Activated naive CD8-positive, alpha-beta T cell (primary cell): ENCODE data around the gene CCDC141.
A peak's percentile ranks its signal among the peaks of the same experiment; 100 is the strongest.
"Not testable (repeated sequence)": the region's sequence is repeated elsewhere in the genome, so short reads cannot be mapped to it uniquely, and the experiment has no call there.

Experiments
- H3K27ac Mint-ChIP-seq: one replicate; pipeline ENCODE4 v1.8.0; 2021; ENCODE audit warnings: mixed read lengths
- H3K27me3 Mint-ChIP-seq: one replicate; pipeline ENCODE4 v1.8.0; 2021; ENCODE audit warnings: mixed read lengths
- H3K36me3 Mint-ChIP-seq: one replicate; pipeline ENCODE4 v1.8.0; 2021; ENCODE audit warnings: mixed read lengths
- H3K4me1 Mint-ChIP-seq: one replicate; pipeline ENCODE4 v1.8.0; 2021; ENCODE audit warnings: low read depth, mixed read lengths
- H3K4me3 Mint-ChIP-seq: one replicate; pipeline ENCODE4 v1.8.0; 2021; ENCODE audit warnings: mild to moderate bottlenecking, mixed read lengths
- H3K9me3 Mint-ChIP-seq: one replicate; pipeline ENCODE4 v1.8.0; 2021; ENCODE audit warnings: low read depth, mixed read lengths

CCDC141 gene

DNA sequence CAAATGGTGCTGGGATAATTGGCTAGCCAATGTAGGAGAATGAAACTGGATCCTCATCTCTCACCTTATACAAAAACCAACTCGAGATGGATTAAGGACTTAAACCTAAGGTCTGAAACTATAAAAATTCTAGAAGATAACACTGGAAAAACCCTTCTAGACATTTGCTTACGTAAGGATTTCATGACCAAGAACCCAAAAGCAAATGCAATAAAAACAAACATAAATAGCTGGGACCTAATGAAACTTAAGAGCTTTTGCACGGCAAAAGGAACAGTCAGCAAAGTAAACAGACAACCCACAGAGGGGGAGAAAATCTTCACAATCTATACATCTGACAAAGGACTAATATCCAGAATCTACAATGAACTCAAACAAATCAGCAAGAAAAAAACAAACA, 35.7 kb downstream of the CCDC141 start:
- Mint-ChIP-seq H3K9me3 (peaks cover 13% of the 10 kb centered on the region), H3K4me1 (peaks cover 14% of the 10 kb centered on the region), H3K36me3 (peaks cover 27% of the 10 kb centered on the region)
- H3K27ac Mint-ChIP-seq, H3K27me3 Mint-ChIP-seq, H3K4me3 Mint-ChIP-seq: not testable (repeated sequence)

GRCh38 chr2:179005976-179006375, 44.0 kb downstream of the CCDC141 start:
- Mint-ChIP-seq H3K9me3 (peaks cover 4% of the 10 kb centered on the region), H3K4me1 (no peaks in the 10 kb centered on the region), H3K4me3 (no peak overlapping the region), H3K27ac (no peak overlapping the region), H3K27me3 (no peaks in the 10 kb centered on the region), H3K36me3 (peaks cover 24% of the 10 kb centered on the region)

DNA sequence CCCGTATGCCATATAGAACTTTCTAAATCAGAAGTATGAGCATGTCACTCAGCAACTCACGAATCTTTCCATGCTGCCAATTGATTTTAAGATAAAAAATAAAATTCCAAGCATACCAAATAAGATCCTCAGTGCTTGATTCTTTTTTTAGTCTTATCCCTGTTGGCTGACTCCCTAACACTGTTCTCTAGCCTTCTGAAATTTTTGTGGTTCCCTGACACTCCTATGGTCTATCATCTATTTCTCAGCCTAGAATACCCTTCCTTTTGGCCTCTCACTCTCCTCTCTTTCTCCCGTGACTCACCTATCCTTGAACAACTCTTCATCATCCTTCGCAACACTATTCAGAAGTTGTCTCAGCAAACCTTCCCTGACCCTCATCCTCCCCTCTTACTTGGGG, 50.5 kb downstream of the CCDC141 start:
- Mint-ChIP-seq H3K36me3 (peaks cover 10% of the 10 kb centered on the region), H3K9me3 (no peaks in the 10 kb centered on the region), H3K4me1 (peaks cover 14% of the 10 kb centered on the region), H3K27ac (no peak overlapping the region), H3K27me3 (no peaks in the 10 kb centered on the region), H3K4me3 (no peak overlapping the region)

GRCh38 chr2:178998539-178998938, 51.4 kb downstream of the CCDC141 start:
- Mint-ChIP-seq H3K9me3 (no peaks in the 10 kb centered on the region), H3K27ac (no peak overlapping the region)

GRCh38 chr2:178997477-178997876, 52.5 kb downstream of the CCDC141 start:
- Mint-ChIP-seq H3K9me3 (no peaks in the 10 kb centered on the region), H3K4me1 (peaks cover 14% of the 10 kb centered on the region), H3K27ac (no peak overlapping the region), H3K36me3 (peaks cover 13% of the 10 kb centered on the region), H3K27me3 (no peaks in the 10 kb centered on the region), H3K4me3 (no peak overlapping the region)

More at GRCh38 chr2:178998539-178998938, 51.4 kb downstream of the CCDC141 start:
- Mint-ChIP-seq H3K4me3 (no peak overlapping the region), H3K27me3 (no peaks in the 10 kb centered on the region), H3K36me3 (peaks cover 11% of the 10 kb centered on the region), H3K4me1 (peaks cover 14% of the 10 kb centered on the region)

DNA sequence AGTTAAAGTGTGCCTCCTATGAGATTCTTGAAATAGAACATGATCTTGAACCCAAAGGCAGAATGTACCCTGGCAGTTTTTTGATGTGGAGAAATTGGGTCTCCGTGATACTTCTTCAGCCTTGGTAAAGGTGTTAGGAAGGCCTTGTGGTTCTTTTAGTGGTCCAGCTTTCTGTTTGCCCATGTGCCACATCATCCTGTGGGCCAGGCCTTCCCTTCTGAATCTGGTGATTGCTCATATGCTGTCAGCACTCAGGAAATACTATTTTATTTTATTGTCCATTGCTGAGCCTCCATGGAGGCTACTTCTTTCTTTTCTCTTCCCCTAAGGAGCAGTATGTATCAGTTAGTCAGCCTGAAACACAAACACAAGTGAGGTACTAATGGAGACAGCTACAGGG, 52.9 kb downstream of the CCDC141 start:
- Mint-ChIP-seq H3K27ac (no peak overlapping the region), H3K27me3 (no peaks in the 10 kb centered on the region), H3K9me3 (no peaks in the 10 kb centered on the region), H3K36me3 (peaks cover 13% of the 10 kb centered on the region), H3K4me3 (no peak overlapping the region), H3K4me1 (peaks cover 14% of the 10 kb centered on the region)

- Mint-ChIP-seq H3K27ac (no peak overlapping the region), H3K36me3 (peaks cover 11% of the 10 kb centered on the region), H3K9me3 (no peaks in the 10 kb centered on the region), H3K27me3 (no peaks in the 10 kb centered on the region), H3K4me1 (peaks cover 20% of the 10 kb centered on the region), H3K4me3 (no peak overlapping the region)
These were observed 55.7 kb downstream of the CCDC141 start for GRCh38 chr2:178994264-178994663.

- peaks cover 11% of the 10 kb centered on the region for H3K36me3 Mint-ChIP-seq
- H3K4me3 Mint-ChIP-seq = no peak overlapping the region
These were observed 56.1 kb downstream of the CCDC141 start for GRCh38 chr2:178993788-178994187.

DNA sequence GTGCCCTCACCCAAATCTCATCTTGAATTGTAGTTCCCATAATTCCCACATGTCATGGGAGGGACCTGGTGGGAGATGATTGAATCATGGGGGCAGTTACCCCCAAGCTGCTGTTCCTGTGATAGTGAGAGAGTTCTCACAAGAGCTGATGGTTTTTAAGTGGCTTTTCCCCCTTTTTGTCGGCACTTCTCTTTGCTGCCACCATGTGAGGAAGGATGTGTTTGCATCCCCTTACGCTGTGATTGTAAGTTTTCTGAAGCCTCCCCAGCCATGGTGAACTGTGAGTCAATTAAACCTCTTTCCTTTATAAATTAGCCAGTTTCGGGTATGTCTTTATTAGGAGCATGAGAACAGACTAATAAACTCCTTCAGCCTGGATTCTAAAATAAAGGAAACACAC, 57.2 kb downstream of the CCDC141 start:
- H3K9me3 Mint-ChIP-seq, H3K27ac Mint-ChIP-seq, H3K4me3 Mint-ChIP-seq, H3K27me3 Mint-ChIP-seq: not testable (repeated sequence)
- Mint-ChIP-seq H3K36me3 (peaks cover 11% of the 10 kb centered on the region), H3K4me1 (peaks cover 11% of the 10 kb centered on the region)

More at GRCh38 chr2:178993788-178994187, 56.1 kb downstream of the CCDC141 start:
- H3K9me3 Mint-ChIP-seq = no peaks in the 10 kb centered on the region
- H3K27me3 Mint-ChIP-seq = no peaks in the 10 kb centered on the region
- H3K4me1 Mint-ChIP-seq = peaks cover 15% of the 10 kb centered on the region
- no peak overlapping the region for H3K27ac Mint-ChIP-seq

- H3K4me3 Mint-ChIP-seq = no peak overlapping the region
- H3K27me3 Mint-ChIP-seq = no peaks in the 10 kb centered on the region
- peaks cover 6% of the 10 kb centered on the region for H3K36me3 Mint-ChIP-seq
- peak overlapping the region; percentile 18 for H3K27ac Mint-ChIP-seq
- H3K9me3 Mint-ChIP-seq = no peaks in the 10 kb centered on the region
- peaks cover 11% of the 10 kb centered on the region for H3K4me1 Mint-ChIP-seq
These were observed 59.2 kb downstream of the CCDC141 start for GRCh38 chr2:178990533-178991241.

GRCh38 chr2:178989424-178989823, 60.5 kb downstream of the CCDC141 start:
- H3K9me3 Mint-ChIP-seq, H3K27ac Mint-ChIP-seq, H3K27me3 Mint-ChIP-seq, H3K36me3 Mint-ChIP-seq, H3K4me3 Mint-ChIP-seq: not testable (repeated sequence)
- H3K4me1 Mint-ChIP-seq = peaks cover 11% of the 10 kb centered on the region

DNA sequence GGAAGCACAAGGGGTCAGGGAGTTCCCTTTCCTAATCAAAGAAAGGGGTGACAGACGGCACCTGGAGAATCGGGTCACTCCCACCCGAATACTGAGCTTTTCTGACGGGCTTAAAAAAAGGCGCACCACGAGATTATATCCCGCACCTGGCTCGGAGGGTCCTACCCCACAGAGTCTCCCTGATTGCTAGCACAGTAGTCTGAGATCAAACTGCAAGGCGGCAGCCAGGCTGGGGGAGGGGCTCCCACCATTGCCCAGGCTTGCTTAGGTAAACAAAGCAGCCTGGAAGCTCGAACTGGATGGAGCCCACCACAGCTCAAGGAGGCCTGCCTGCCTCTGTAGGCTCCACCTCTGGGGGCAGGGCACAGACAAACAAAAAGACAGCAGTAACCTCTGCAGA, 67.3 kb downstream of the CCDC141 start:
- H3K9me3 Mint-ChIP-seq, H3K4me1 Mint-ChIP-seq, H3K27me3 Mint-ChIP-seq, H3K27ac Mint-ChIP-seq, H3K4me3 Mint-ChIP-seq, H3K36me3 Mint-ChIP-seq: not testable (repeated sequence)

DNA sequence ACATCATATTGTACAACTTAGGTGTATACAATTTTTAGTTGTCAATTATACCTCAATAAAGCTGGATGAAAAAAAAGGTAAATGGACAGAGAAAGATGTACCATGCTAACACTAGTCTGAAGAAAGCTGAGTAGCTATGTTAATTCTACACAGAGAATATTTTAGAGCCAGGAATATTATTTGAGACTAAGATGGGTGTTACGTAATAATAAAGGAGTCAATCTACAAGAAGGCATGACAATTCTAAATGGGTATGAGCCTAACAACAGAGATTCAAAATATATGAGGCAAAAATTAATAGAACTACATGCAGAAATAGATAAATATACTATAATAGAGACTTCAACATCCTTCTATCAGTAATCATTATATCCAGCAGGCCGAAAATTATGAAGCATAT, 69.1 kb downstream of the CCDC141 start:
- Mint-ChIP-seq H3K36me3 (peaks cover 11% of the 10 kb centered on the region), H3K27ac (no peak overlapping the region), H3K27me3 (no peaks in the 10 kb centered on the region), H3K4me3 (no peak overlapping the region), H3K9me3 (no peaks in the 10 kb centered on the region), H3K4me1 (no peaks in the 10 kb centered on the region)

GRCh38 chr2:178978667-178979066, 71.3 kb downstream of the CCDC141 start:
- H3K4me1 Mint-ChIP-seq = no peaks in the 10 kb centered on the region
- no peaks in the 10 kb centered on the region for H3K27me3 Mint-ChIP-seq
- no peak overlapping the region for H3K4me3 Mint-ChIP-seq
- H3K36me3 Mint-ChIP-seq = peaks cover 11% of the 10 kb centered on the region
- no peaks in the 10 kb centered on the region for H3K9me3 Mint-ChIP-seq
- H3K27ac Mint-ChIP-seq = no peak overlapping the region

DNA sequence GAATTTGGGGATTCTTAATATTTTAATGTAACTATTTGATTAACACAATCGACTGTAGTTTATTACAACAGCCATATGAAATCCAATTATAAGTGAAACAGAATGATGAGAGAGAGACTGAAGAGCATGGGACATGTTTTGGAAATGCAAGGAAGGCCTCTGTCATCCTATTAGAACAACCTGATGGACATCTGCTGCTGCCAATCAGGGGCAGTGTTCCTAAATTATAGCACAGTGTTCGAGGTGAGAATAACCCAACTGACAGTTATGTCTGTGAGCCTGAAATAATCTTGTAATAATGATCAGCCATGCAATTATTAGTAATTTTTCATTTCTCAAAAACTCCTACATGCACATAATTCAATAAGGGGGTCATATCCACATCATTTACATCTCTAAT, 73.6 kb downstream of the CCDC141 start:
- Mint-ChIP-seq H3K4me3 (no peak overlapping the region), H3K4me1 (no peaks in the 10 kb centered on the region), H3K27me3 (no peaks in the 10 kb centered on the region), H3K27ac (no peak overlapping the region), H3K36me3 (peaks cover 13% of the 10 kb centered on the region), H3K9me3 (no peaks in the 10 kb centered on the region)

- no peaks in the 10 kb centered on the region for H3K9me3 Mint-ChIP-seq
- peaks cover 10% of the 10 kb centered on the region for H3K36me3 Mint-ChIP-seq
- no peaks in the 10 kb centered on the region for H3K4me1 Mint-ChIP-seq
- H3K4me3 Mint-ChIP-seq = no peak overlapping the region
- H3K27ac Mint-ChIP-seq = no peak overlapping the region
- H3K27me3 Mint-ChIP-seq = no peaks in the 10 kb centered on the region
These were observed 87.0 kb downstream of the CCDC141 start for GRCh38 chr2:178962805-178963433.
